ENCODE results near the gene GAS1.

Gene GAS1

DNA sequence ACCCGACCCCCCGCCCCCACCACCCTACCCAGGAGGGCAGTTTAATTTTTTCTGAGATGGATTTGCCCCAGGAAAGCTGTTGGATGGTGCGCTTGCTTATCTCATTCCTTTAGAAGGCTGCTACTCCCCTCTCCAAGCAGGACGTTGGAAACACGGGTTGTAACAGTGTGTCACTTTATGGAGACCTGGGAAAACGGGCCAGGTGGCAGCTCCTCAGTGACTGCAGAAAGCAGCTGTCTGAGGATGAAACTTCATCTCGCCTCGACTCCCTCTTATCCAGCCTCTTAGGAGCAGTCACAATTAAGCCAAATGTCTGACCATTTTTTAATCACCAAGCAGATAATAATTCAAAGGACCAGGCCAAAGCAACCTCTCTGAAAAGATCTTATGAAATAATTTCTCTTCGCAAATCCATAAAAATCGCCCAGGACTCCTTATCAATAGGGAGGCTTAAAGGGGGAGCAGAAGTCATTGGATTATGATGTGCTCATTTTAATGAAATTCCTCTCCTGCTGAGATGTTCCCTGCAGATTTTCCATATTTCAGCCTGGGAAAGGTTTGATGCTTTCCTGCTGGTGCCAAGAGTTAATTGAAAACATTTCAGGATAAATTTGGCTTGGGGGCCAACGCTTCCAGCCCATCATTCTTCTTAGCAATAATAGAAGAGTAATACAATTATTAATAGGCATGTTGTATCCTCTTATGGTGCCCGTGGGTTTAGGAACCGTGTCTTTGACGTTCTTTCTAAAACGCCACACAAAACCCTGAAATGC is 26.0 kb downstream of the GAS1 start:
- Mint-ChIP-seq H3K4me3 (no peak overlapping the region), H3K27ac (no peak overlapping the region), H3K4me1 (ENCODE audit: low read depth) (no peaks in the 10 kb centered on the region), H3K36me3 (ENCODE audit: low read depth) (no peaks in the 10 kb centered on the region), H3K27me3 (ENCODE audit: low read depth) (no peaks in the 10 kb centered on the region), H3K9me3 (no peaks in the 10 kb centered on the region)

DNA sequence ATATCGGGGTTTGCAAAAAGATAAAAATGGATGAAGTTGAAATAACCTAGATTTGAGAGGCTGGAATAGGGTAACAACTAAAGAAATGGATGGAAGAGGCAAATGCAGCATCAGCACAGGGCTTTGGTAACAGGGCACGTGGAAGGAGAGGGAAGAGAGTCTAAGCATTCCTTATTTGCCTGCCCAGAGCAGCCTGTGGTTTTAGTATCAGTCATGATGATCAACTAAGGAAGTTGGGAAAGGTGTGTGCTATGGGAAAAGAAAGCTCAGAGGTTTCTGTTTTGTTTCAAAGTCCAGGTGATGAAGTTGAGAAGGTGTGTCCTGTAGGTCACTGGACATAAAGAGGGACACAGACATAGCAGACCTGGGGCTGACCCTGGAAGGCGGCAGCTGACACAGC is 28.8 kb downstream of the GAS1 start:
- Mint-ChIP-seq H3K4me1 (ENCODE audit: low read depth) (no peaks in the 10 kb centered on the region), H3K27ac (no peak overlapping the region), H3K4me3 (no peak overlapping the region), H3K36me3 (ENCODE audit: low read depth) (no peaks in the 10 kb centered on the region), H3K9me3 (no peaks in the 10 kb centered on the region), H3K27me3 (ENCODE audit: low read depth) (peaks cover 10% of the 10 kb centered on the region)

DNA sequence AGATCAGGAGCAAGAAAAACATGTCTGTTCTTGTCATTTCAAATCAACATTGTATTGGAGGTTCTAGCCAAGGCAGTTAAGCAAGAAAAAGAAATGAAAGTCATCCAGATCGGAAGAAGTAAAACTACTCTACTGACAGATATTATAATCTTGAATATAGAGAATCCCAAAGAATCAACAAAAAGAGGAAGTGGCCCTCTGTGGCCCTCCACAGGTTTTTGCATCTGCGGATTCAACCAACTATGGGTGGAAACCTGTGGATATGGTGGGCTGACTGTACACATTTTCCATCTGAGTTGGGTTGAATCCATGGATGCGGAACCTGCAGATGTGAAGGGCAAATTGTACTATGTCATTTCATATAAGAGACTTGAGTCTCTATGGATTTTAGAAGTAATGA is 35.1 kb downstream of the GAS1 start:
- Mint-ChIP-seq H3K27ac (no peak overlapping the region), H3K4me3 (no peak overlapping the region), H3K36me3 (ENCODE audit: low read depth) (no peaks in the 10 kb centered on the region), H3K27me3 (ENCODE audit: low read depth) (peaks cover 10% of the 10 kb centered on the region), H3K9me3 (peaks cover 4% of the 10 kb centered on the region), H3K4me1 (ENCODE audit: low read depth) (no peaks in the 10 kb centered on the region)

DNA sequence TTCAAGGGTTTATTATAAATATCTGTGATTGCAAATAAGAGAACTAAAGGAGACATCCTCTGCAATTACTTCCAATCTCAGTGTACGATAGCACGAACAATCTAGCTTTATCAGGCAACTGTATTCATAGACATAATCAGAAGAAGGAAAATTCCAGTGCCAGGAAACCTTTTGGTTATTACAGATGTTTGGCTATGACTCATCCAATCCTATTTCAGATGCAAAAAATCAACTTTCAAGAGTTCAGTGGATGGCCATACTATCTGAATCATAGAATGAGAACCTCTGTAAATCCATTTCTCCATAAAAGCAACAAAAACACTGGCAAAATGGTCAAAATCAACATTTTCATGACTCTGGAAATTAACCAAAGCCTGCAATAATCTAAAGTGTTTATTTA is 37.9 kb downstream of the GAS1 start:
- Mint-ChIP-seq H3K27me3 (ENCODE audit: low read depth) (peaks cover under 1% of the 10 kb centered on the region), H3K27ac (no peak overlapping the region), H3K4me3 (no peak overlapping the region), H3K9me3 (peaks cover 4% of the 10 kb centered on the region), H3K36me3 (ENCODE audit: low read depth) (no peaks in the 10 kb centered on the region), H3K4me1 (ENCODE audit: low read depth) (no peaks in the 10 kb centered on the region)

DNA sequence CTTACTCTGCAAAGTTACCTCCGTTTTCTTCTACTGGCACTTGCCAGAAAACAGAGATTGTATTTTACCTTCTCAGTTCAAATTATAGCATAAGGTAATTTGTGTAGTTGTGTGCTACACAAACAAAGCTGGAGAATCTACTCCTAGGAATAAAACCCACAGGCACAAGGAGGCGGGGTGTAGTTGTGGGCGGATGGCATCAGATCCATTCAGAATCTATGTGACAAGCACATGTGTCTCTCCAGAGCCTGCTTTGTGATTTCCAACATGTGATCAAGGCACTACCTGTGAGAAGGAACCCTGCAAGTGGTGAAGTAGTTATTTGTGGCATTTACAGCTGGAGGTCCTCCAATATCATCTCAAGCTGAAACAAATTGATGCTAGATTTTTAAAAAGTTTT is 39.0 kb downstream of the GAS1 start:
- peaks cover 10% of the 10 kb centered on the region for H3K27me3 Mint-ChIP-seq (ENCODE audit: low read depth)
- peaks cover 4% of the 10 kb centered on the region for H3K9me3 Mint-ChIP-seq
- H3K4me1 Mint-ChIP-seq (ENCODE audit: low read depth) = peaks cover 1% of the 10 kb centered on the region
- no peak overlapping the region for H3K4me3 Mint-ChIP-seq
- H3K36me3 Mint-ChIP-seq (ENCODE audit: low read depth) = no peaks in the 10 kb centered on the region
- H3K27ac Mint-ChIP-seq = no peak overlapping the region

DNA sequence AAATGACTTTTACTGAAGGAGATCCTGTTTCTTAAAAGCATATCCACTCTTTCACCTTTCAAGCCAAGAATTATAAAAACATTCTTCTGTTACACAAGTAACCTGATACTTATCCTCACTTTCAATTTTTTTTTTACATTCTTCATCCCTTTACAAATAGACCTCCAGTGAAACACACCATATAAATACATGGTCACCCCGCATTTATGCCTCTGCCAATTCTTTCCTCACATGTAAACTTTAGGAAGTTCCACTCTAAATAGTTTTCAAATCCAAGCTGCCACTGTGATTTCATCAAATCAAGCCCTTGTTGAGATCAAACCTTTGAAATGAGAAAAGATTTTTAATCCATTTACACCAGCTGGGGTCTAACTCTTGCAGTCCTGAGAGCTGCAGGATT is 40.0 kb downstream of the GAS1 start:
- Mint-ChIP-seq H3K4me3 (no peak overlapping the region), H3K36me3 (ENCODE audit: low read depth) (no peaks in the 10 kb centered on the region), H3K4me1 (ENCODE audit: low read depth) (peaks cover 1% of the 10 kb centered on the region), H3K27me3 (ENCODE audit: low read depth) (peaks cover 19% of the 10 kb centered on the region), H3K9me3 (peaks cover 4% of the 10 kb centered on the region), H3K27ac (no peak overlapping the region)

DNA sequence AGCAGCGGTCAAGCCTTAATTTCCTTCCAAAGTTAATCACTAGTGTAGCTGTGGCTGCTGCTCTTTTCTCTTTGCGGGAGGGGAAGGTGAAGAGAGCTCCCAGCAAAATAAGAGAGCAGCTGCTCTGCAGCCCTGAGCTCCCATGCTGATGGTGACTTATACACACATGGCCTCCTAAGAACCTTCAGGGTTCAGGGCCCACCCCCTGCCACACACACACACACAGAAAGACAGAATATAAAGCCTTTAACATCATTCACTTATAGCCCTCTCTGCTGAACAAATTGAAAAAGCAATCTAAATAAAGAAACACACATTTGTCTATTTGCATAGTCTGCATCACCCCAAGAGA is 43.6 kb downstream of the GAS1 start:
- Mint-ChIP-seq H3K27me3 (ENCODE audit: low read depth) (peaks cover 31% of the 10 kb centered on the region), H3K27ac (no peak overlapping the region), H3K4me3 (no peak overlapping the region), H3K36me3 (ENCODE audit: low read depth) (no peaks in the 10 kb centered on the region), H3K4me1 (ENCODE audit: low read depth) (peaks cover 1% of the 10 kb centered on the region), H3K9me3 (no peaks in the 10 kb centered on the region)

DNA sequence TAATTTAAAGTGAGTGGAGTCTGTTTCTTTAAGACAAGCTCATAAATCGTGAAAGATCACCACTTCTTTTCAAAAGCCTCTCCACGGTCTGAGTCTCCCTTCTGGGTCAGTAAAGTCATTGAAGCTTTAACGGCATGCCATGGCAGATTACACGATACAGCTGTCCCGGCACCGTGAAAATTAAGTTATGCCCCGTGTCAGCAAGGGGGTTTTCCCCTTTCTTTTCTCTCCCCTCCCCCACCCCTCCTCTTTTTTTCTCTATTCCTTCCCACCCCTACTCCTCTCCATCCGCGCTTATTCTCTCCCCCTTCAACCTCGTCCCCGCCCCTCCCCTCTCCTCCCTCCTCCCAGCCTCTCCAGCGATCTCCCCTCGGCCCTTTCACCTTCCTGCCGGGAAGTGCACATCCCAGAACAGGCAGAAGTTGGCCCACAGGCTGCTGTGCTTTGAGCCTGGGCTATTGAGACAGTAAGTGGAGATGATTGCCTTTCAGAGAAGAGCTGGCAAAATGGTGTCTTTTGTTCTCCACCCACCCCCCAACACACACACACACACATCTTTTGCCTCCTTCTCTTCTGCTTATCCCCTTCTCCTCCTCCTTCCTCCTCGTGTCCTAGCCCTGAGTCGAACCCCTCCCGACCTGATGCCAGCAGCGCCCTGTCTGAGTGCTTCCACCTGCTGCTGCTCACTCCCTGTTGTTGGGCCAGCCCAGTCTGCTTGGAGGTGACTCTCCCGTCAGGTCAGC is 44.1 kb downstream of the GAS1 start:
- peaks cover 1% of the 10 kb centered on the region for H3K4me1 Mint-ChIP-seq (ENCODE audit: low read depth)
- no peak overlapping the region for H3K27ac Mint-ChIP-seq
- H3K36me3 Mint-ChIP-seq (ENCODE audit: low read depth) = no peaks in the 10 kb centered on the region
- peaks cover 31% of the 10 kb centered on the region for H3K27me3 Mint-ChIP-seq (ENCODE audit: low read depth)
- H3K9me3 Mint-ChIP-seq = no peaks in the 10 kb centered on the region
- H3K4me3 Mint-ChIP-seq = no peak overlapping the region

DNA sequence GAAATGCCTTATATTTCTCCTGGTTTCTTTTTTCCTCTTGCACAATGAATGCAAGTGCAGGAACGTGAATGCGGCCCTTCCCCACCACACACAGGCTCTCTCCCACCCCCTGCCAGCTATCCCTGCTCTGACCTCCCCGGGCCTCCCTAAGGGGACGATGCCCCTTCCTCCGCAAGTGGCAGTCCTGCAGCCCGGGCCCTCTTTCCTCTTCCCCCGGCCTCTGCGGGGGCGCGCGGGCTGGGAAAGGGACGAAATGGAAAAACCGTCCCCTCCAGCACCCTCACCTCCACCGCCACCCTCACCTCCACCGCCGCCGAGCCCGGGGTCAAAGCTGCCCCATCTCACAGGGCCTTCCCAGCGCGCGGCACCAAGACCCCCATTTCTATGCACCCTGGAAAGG is 44.7 kb downstream of the GAS1 start:
- Mint-ChIP-seq H3K27ac (no peak overlapping the region), H3K4me3 (no peak overlapping the region)

DNA sequence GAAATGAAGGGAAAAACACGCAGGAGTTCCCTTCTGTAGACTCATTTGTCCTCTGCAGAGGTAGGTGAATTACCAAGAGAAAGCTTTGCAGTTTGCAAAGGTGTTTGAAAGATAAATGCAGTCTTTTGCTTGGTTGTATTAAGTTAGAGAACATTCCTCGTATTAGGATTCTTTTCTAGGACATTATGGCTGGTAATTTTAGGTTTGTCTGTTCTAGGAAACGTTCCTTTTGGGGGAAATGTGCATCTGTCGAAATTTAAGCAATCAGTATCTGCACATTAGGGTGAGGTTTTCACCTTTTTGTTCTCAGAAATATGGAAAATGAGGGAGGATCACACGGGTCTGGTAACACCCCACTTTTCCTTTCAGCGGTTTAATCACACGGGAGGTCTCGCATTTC is 45.1 kb downstream of the GAS1 start:
- H3K36me3 Mint-ChIP-seq (ENCODE audit: low read depth) = no peaks in the 10 kb centered on the region
- H3K27ac Mint-ChIP-seq = no peak overlapping the region
- H3K4me3 Mint-ChIP-seq = no peak overlapping the region
- H3K4me1 Mint-ChIP-seq (ENCODE audit: low read depth) = peaks cover 1% of the 10 kb centered on the region
- no peaks in the 10 kb centered on the region for H3K9me3 Mint-ChIP-seq
- peaks cover 31% of the 10 kb centered on the region for H3K27me3 Mint-ChIP-seq (ENCODE audit: low read depth)

More for the DNA sequence above, 44.7 kb downstream of the GAS1 start:
- H3K9me3 Mint-ChIP-seq = no peaks in the 10 kb centered on the region
- H3K27me3 Mint-ChIP-seq (ENCODE audit: low read depth) = peaks cover 31% of the 10 kb centered on the region
- H3K4me1 Mint-ChIP-seq (ENCODE audit: low read depth) = peaks cover 1% of the 10 kb centered on the region
- no peaks in the 10 kb centered on the region for H3K36me3 Mint-ChIP-seq (ENCODE audit: low read depth)

DNA sequence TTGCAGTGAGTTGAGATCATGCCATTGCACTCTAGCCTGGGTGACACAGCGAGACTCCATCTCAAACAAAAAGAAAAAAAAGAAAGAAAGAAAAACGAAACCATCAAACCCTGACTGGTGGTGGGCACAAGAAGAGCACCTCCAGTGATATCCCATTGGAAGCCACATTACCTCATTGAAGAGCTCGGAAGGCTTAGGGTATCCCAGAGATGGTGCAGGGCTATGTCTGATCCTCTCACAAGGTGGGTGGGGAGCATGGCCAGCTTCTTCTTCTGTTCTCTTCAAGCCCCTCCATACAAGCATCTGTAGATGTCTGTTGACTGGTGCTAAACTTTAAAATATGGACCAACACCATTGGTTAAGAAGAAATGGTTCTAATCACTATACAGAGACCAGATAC is 45.8 kb downstream of the GAS1 start:
- H3K36me3 Mint-ChIP-seq (ENCODE audit: low read depth) = no peaks in the 10 kb centered on the region
- H3K27me3 Mint-ChIP-seq (ENCODE audit: low read depth) = peaks cover 31% of the 10 kb centered on the region
- H3K27ac Mint-ChIP-seq = no peak overlapping the region
- peaks cover 1% of the 10 kb centered on the region for H3K4me1 Mint-ChIP-seq (ENCODE audit: low read depth)
- no peaks in the 10 kb centered on the region for H3K9me3 Mint-ChIP-seq
- H3K4me3 Mint-ChIP-seq = no peak overlapping the region

All from T-helper 1 cell treated with Interleukin-12 subunit alpha and Interleukin-12 subunit beta and Interleukin-4 antibody, amounts not matched to agents 30 μg/mL and 1 μg/mL, for 36 hours (primary cell).